H1 (cell line): ENCODE data around the gene RNF123. TPM values are rescaled to one million over a fixed set of nuclear protein-coding genes. Genes with fewer than 3 reads are reported as not detected.

Experiments
- CTCF ChIA-PET: fragments of 300-600 bp; sonication (Branson Sonifier 250); formaldehyde crosslinking; loops from one replicate; lab custom pipeline; 2021; ENCODE audit not compliant: partially characterized antibody; lab: Charles Lee
- POLR2A ChIA-PET: fragments of 300-600 bp; sonication (Branson Sonifier 250); formaldehyde crosslinking; loops from one replicate; lab custom pipeline; 2021; ENCODE audit warnings: inconsistent platforms; ENCODE audit not compliant: partially characterized antibody; lab: Charles Lee
- DNase-seq, 2 experiments: peaks; one replicate each; pipeline versions ENCODE4 v3.0.0 to v3.0.0-alpha.2; 2010 to 2022; ENCODE audit warnings: low spot score in 2 of 2, low read depth in 1 of 2, mixed read lengths in 1 of 2
- FAIRE-seq: peaks from 2 replicates; lab custom pipeline; 2011; peaks lifted over from hg19 to GRCh38; lab: Jason Lieb, UNC
- H2AFZ ChIP-seq: 2 replicates; pipeline ENCODE4 v1.8.1; 2012; ENCODE audit warnings: low read length, inconsistent platforms
- H2AK5ac ChIP-seq: 2 replicates; pipeline ENCODE4 v1.6.1; 2013; ENCODE audit warnings: low read depth, low read length
- H2BK120ac ChIP-seq: replicated peaks from 2 replicates; pipeline ENCODE3; 2013; ENCODE audit warnings: low read depth, low read length, inconsistent platforms
- H2BK12ac ChIP-seq: 2 replicates; pipeline ENCODE4 v1.6.1; 2013; ENCODE audit warnings: low read depth, low read length
- H2BK15ac ChIP-seq: 2 replicates; pipeline ENCODE4 v1.6.1; 2013; ENCODE audit warnings: low read length
- H2BK20ac ChIP-seq: 2 replicates; pipeline ENCODE4 v1.6.1; 2013; ENCODE audit warnings: low read length
- H2BK5ac ChIP-seq: 2 replicates; pipeline ENCODE4 v1.6.1; 2013; ENCODE audit warnings: low read depth, low read length
- H3K14ac ChIP-seq: 2 replicates; pipeline ENCODE4 v1.6.1; 2013; ENCODE audit warnings: inconsistent platforms; ENCODE audit not compliant: insufficient read length
- H3K18ac ChIP-seq: 2 replicates; pipeline ENCODE4 v1.6.1; 2013; ENCODE audit warnings: low read length; ENCODE audit errors: extremely low read depth
- H3K23ac ChIP-seq: 2 replicates; pipeline ENCODE4 v1.6.1; 2013; ENCODE audit warnings: inconsistent platforms; ENCODE audit not compliant: insufficient read length
- H3K23me2 ChIP-seq: 2 replicates; pipeline ENCODE4 v1.6.1; 2013; ENCODE audit warnings: low read depth, low read length
- H3K27ac ChIP-seq: 2 replicates; pipeline ENCODE4 v1.6.1; 2011; ENCODE audit warnings: low read depth, low read length, inconsistent platforms
- H3K27me3 ChIP-seq, 4 experiments: replicated peaks in 1 of 4; 1 replicate in 1 of 4; 2 replicates in 3 of 4; pipeline versions ENCODE4 v1.6.1 to v1.8.1; 2011 to 2013; ENCODE audit warnings: low read length in 3 of 4, mild to moderate bottlenecking in 3 of 4, inconsistent platforms in 2 of 4, mixed read lengths in 2 of 4, moderate library complexity in 1 of 4; ENCODE audit not compliant: control insufficient read depth in 3 of 4, insufficient read depth in 3 of 4; ENCODE audit errors: extremely low read depth in 1 of 4
- H3K36me3 ChIP-seq, 4 experiments: 2 replicates each; pipeline versions ENCODE4 v1.6.1 to v1.8.1; 2011 to 2013; ENCODE audit warnings: mild to moderate bottlenecking in 4 of 4, low read length in 3 of 4, moderate library complexity in 2 of 4, control low read depth in 1 of 4, inconsistent platforms in 1 of 4; ENCODE audit not compliant: insufficient read depth in 4 of 4, control insufficient read depth in 2 of 4
- H3K4ac ChIP-seq: replicated peaks from 2 replicates; pipeline ENCODE3; 2013; ENCODE audit warnings: low read length, low read depth, mixed read lengths, inconsistent platforms; ENCODE audit not compliant: insufficient read length
- H3K4me1 ChIP-seq, 4 experiments: replicated peaks in 1 of 4; 1 replicate in 1 of 4; 2 replicates in 3 of 4; pipeline versions ENCODE4 v1.6.1 to v1.8.1; 2011 to 2013; ENCODE audit warnings: low read length in 3 of 4, inconsistent platforms in 2 of 4, mixed read lengths in 1 of 4; ENCODE audit not compliant: insufficient read depth in 4 of 4, control insufficient read depth in 3 of 4
- H3K4me2 ChIP-seq, 2 experiments: 2 replicates each; pipeline versions ENCODE4 v1.6.1 to v1.8.1; 2011 to 2013; ENCODE audit warnings: low read depth in 2 of 2, low read length in 2 of 2, control low read depth in 1 of 2, inconsistent platforms in 1 of 2, mild to moderate bottlenecking in 1 of 2; ENCODE audit not compliant: insufficient read depth in 1 of 2
- H3K4me3 ChIP-seq, 4 experiments: fragments of 200-600, 300-600 bp in 1 of 4; sonication (generic), shearing (Covaris generic), sonication (Bioruptor Twin) in 1 of 4; 2 replicates each; pipeline versions ENCODE4 v1.5.1 to v1.8.1; 2011 to 2016; ENCODE audit warnings: low read length in 4 of 4, low read depth in 3 of 4, control low read depth in 2 of 4, inconsistent platforms in 2 of 4, mild to moderate bottlenecking in 2 of 4, mixed read lengths in 1 of 4, moderate library complexity in 1 of 4; ENCODE audit not compliant: insufficient read depth in 2 of 4; ENCODE audit errors: extremely low read depth in 1 of 4
- H3K56ac ChIP-seq: replicated peaks from 2 replicates; pipeline ENCODE3; 2013; ENCODE audit warnings: low read depth, mild to moderate bottlenecking, mixed read lengths, low read length, inconsistent platforms; ENCODE audit not compliant: insufficient read length
- H3K79me1 ChIP-seq: 2 replicates; pipeline ENCODE4 v1.6.1; 2013; ENCODE audit warnings: low read depth, low read length, control low read depth
- H3K79me2 ChIP-seq, 2 experiments: 2 replicates each; pipeline versions ENCODE4 v1.6.1 to v1.8.1; 2012 to 2013; ENCODE audit warnings: low read length in 2 of 2, mild to moderate bottlenecking in 2 of 2, inconsistent platforms in 1 of 2; ENCODE audit not compliant: insufficient read depth in 2 of 2, control insufficient read depth in 1 of 2
- H3K9ac ChIP-seq, 4 experiments: replicated peaks in 1 of 4; 1 replicate in 1 of 4; 2 replicates in 3 of 4; pipeline versions ENCODE4 v1.6.1 to v1.8.1; 2011 to 2013; ENCODE audit warnings: low read depth in 3 of 4, low read length in 3 of 4, control low read depth in 2 of 4, mild to moderate bottlenecking in 2 of 4, moderate library complexity in 2 of 4, inconsistent platforms in 1 of 4; ENCODE audit errors: extremely low read depth in 1 of 4
- H3K9me3 ChIP-seq, 2 experiments: 2 replicates each; pipeline versions ENCODE4 v1.6.1 to v1.8.1; 2012 to 2013; ENCODE audit warnings: mild to moderate bottlenecking in 2 of 2, moderate library complexity in 2 of 2, control low read depth in 1 of 2, inconsistent platforms in 1 of 2, low read depth in 1 of 2, low read length in 1 of 2, mixed read lengths in 1 of 2; ENCODE audit not compliant: insufficient read depth in 2 of 2
- H4K20me1 ChIP-seq, 2 experiments: replicated peaks in 1 of 2; 2 replicates each; pipeline versions ENCODE3 to v1.8.1; 2011 to 2013; ENCODE audit warnings: inconsistent platforms in 2 of 2, low read length in 2 of 2, mild to moderate bottlenecking in 1 of 2; ENCODE audit not compliant: insufficient read depth in 2 of 2, control insufficient read depth in 1 of 2
- H4K5ac ChIP-seq: 2 replicates; pipeline ENCODE4 v1.6.1; 2013; ENCODE audit warnings: low read length, low read depth, mixed read lengths, inconsistent platforms; ENCODE audit not compliant: insufficient read length
- H4K8ac ChIP-seq: 2 replicates; pipeline ENCODE4 v1.8.0; 2013; ENCODE audit warnings: mild to moderate bottlenecking, moderate library complexity, low read length, inconsistent platforms; ENCODE audit not compliant: insufficient read depth; ENCODE audit errors: extremely low read depth
- H4K91ac ChIP-seq: replicated peaks from 2 replicates; pipeline ENCODE3; 2013; ENCODE audit warnings: low read length, mixed read lengths, inconsistent platforms; ENCODE audit not compliant: insufficient read length
- POLR2A ChIP-seq, 2 experiments: IDR thresholded peaks; 1 replicate in 1 of 2; 2 replicates in 1 of 2; pipeline ENCODE4 v1.6.1; 2011; ENCODE audit warnings: low read depth in 2 of 2, low read length in 2 of 2, mild to moderate bottlenecking in 2 of 2; ENCODE audit errors: control extremely low read depth in 1 of 2
- WGBS, 2 experiments: shearing (Covaris generic) in 1 of 2; methylation state at CpG; one replicate each; pipeline versions ENCODE4 v1.1.6 to v1.1.7; 2013 to 2015; ENCODE audit warnings: low lambda C conversion rate in 2 of 2, mixed read lengths in 2 of 2, inconsistent platforms in 1 of 2, low coverage in 1 of 2, missing lambda C conversion rate in 1 of 2; ENCODE audit not compliant: insufficient replicate concordance in 2 of 2, insufficient coverage in 1 of 2, insufficient read length in 1 of 2; ENCODE audit errors: extremely low coverage in 1 of 2, missing lambda C conversion rate in 1 of 2; 5-methylcytosine and 5-hydroxymethylcytosine counted together
- polyA plus RNA-seq, 7 experiments: library from polyadenylated mRNA; depleted of rRNA in 3 of 7; stranded (reverse) in 5 of 7; unstranded in 2 of 7; fragments of >200 nt in 5 of 7; fragments of 200-250 nt in 2 of 7; gene quantifications; 1 replicate in 5 of 7; 2 replicates in 1 of 7; 4 replicates in 1 of 7; pipeline versions ENCODE4 v1.2.1 to v1.2.3, GENCODE V29; 2011 to 2013; ENCODE audit warnings: missing spikeins in 2 of 7, mixed read lengths in 2 of 7
- total RNA-seq: library from RNA; stranded (reverse); fragmentation: NEBNext Ultra II Directional; extraction: Animal tissue kit (Norgen Biotek cat#: 25700); gene quantifications from 2 replicates; pipeline ENCODE4 v1.2.1, GENCODE V29; 2021

RNF123 gene
- total and polyA plus RNA-seq, 2 of the 8 experiments (the other 6 are each of a cell fraction or from before 2014, with no cell fraction given) = 30.5 to 57.7 TPM

DNA sequence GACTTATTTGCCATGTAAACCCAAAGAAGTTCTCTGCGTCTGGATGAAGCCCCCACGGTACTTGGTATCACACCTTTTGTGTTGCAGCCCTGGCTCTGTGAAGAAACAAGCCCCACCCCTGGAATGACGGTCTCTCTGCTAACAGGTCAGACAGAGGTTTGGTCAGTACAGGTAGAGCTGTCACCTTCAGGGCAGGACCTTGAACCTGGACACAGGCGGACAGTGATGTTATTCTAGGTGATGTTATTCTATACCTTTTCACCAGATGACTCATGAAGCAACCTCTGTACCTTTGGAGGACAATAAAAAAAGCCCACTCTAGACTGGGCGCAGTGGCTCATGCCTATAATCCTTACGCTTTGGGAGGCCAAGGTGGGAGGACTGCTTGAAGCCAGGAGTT lies 45.4 kb downstream of the RNF123 start:
- no peak overlapping the region for H4K8ac ChIP-seq
- no peak overlapping the region for H3K18ac ChIP-seq
- peaks cover 2 to 3% of the 10 kb centered on the region in 2 experiments for H4K20me1 ChIP-seq
- H2BK5ac ChIP-seq = no peak overlapping the region
- H3K4ac ChIP-seq = no peak overlapping the region
- no peak overlapping the region for H3K4me3 ChIP-seq
- ChIA-PET CTCF (interaction anchor here (0.9 to 1.8 kb wide), 4 partner anchors 13 to 195 kb away, joined by 3 to 4 read pairs (median 3); no protein-coding TSS in a partner anchor), POLR2A (interaction anchor here (1.9 kb wide), 1 partner anchor 11 kb away, joined by 4 read pairs; the partner anchor contains the start of gene GMPPB)
- 96% methylated on average over 6 of the region's 6 CpGs; no CpG with 5 or more reads in 1 of the 2 experiments for WGBS, 2 experiments
- H3K23ac ChIP-seq = no peak overlapping the region
- H3K4me1 ChIP-seq = no peaks in the 10 kb centered on the region
- H3K27ac ChIP-seq = no peak overlapping the region
- no peak overlapping the region for H4K91ac ChIP-seq
- no peak overlapping the region for H4K5ac ChIP-seq
- H3K56ac ChIP-seq = no peak overlapping the region
- no peak for TF ChIP-seq POLR2A (IDR thresholded peaks at IDR 0.05; ENCODE audit: control extremely low read depth in 1 of 2, low read depth in 2 of 2, low read length in 2 of 2)
- no peak overlapping the region for H2BK12ac ChIP-seq
- DNase-seq (no peak), FAIRE-seq (no peak)
- peaks cover 0 to 3% of the 10 kb centered on the region in 2 experiments; a peak in 1 of 4 replicates for H3K79me2 ChIP-seq
- no peaks in the 10 kb centered on the region for H3K23me2 ChIP-seq
- peaks cover 10 to 50% (median 40%) of the 10 kb centered on the region in 4 experiments for H3K36me3 ChIP-seq
- no peak overlapping the region for H3K4me2 ChIP-seq
- H2BK15ac ChIP-seq = no peak overlapping the region
- H3K14ac ChIP-seq = no peak overlapping the region
- no peak overlapping the region for H2BK20ac ChIP-seq
- H2AFZ ChIP-seq = no peak overlapping the region
- H2BK120ac ChIP-seq = no peak overlapping the region
- H2AK5ac ChIP-seq = no peak overlapping the region
- H3K9me3 ChIP-seq = no peaks in the 10 kb centered on the region
- no peak overlapping the region for H3K9ac ChIP-seq
- no peaks in the 10 kb centered on the region for H3K27me3 ChIP-seq
- no peaks in the 10 kb centered on the region; the same call in 1 of the 2 replicates for H3K79me1 ChIP-seq
